G401 (cell line): ENCODE results near the gene MRPL39. TPM values are rescaled to one million over a fixed set of nuclear protein-coding genes. Genes with fewer than 3 reads are reported as not detected.
"Not testable (repeated sequence)": the region's sequence is repeated elsewhere in the genome, so short reads cannot be mapped to it uniquely, and the experiment has no call there.

Source experiments
- DNase-seq: peaks from one replicate; pipeline ENCODE4 v3.0.0-alpha.2; 2015; ENCODE audit warnings: low spot score
- in situ Hi-C: cut with HindIII; loops from 2 replicates; pipeline ENCODE4 v1.10.0; 2016; ENCODE audit warnings: low sequenced_read_pairs, mixed read lengths
- total RNA-seq: library from RNA; depleted of rRNA; stranded (reverse); fragments of >200 nt; shearing (Covaris generic); gene quantifications from 2 replicates; pipeline ENCODE4 v1.2.3, GENCODE V29; 2014; rRNA removed

Gene MRPL39
- 45.4 and 70.9 TPM in 2 replicates for total RNA-seq

GRCh38 chr21:25607151-25608043 is at the start of gene MRPL39:
Gene MRPL39 (minus strand): TSS chr21:25607481. CDS start chr21:25607475, 6 bp downstream.
- in situ Hi-C loops = no loop called here
- DNase-seq = peak; percentile 86

- in situ Hi-C loops = no loop called here
- DNase-seq = no peak
These were observed 49.1 kb upstream of the MRPL39 start for GRCh38 chr21:25656412-25656811.

GRCh38 chr21:25649146-25649545 is 41.9 kb upstream of the MRPL39 start:
- DNase-seq = no peak
- in situ Hi-C loops = no loop called here

GRCh38 chr21:25647647-25648046 is 40.4 kb upstream of the MRPL39 start:
- in situ Hi-C loops = no loop called here

GRCh38 chr21:25646474-25646873 is 39.2 kb upstream of the MRPL39 start:
- no peak for DNase-seq
- in situ Hi-C loops = no loop called here

More at GRCh38 chr21:25647647-25648046, 40.4 kb upstream of the MRPL39 start:
- no peak for DNase-seq

- in situ Hi-C loops = no loop called here
- no peak for DNase-seq
These were observed 36.2 kb upstream of the MRPL39 start for GRCh38 chr21:25643486-25643885.

- in situ Hi-C loops = no loop called here
- DNase-seq = no peak
These were observed 33.6 kb upstream of the MRPL39 start for GRCh38 chr21:25640943-25641292.

GRCh38 chr21:25640202-25640942 is 33.1 kb upstream of the MRPL39 start:
- in situ Hi-C loops = no loop called here
- peak; percentile 25 for DNase-seq

GRCh38 chr21:25639551-25640201 is 32.4 kb upstream of the MRPL39 start:
- no peak for DNase-seq
- in situ Hi-C loops = no loop called here

GRCh38 chr21:25638660-25639550 is 31.6 kb upstream of the MRPL39 start, which contains the start of gene JAM2:
Gene JAM2 (plus strand): TSS chr21:25639258. CDS start chr21:25639822, 564 bp downstream.
- peak; percentile 27 for DNase-seq
- in situ Hi-C loops = no loop called here

- no peak for DNase-seq
These were observed 30.8 kb upstream of the MRPL39 start for GRCh38 chr21:25637851-25638659.

GRCh38 chr21:25636727-25637126 is 29.4 kb upstream of the MRPL39 start:
- DNase-seq = no peak
- in situ Hi-C loops = no loop called here

More at GRCh38 chr21:25637851-25638659, 30.8 kb upstream of the MRPL39 start:
- in situ Hi-C loops = no loop called here

- in situ Hi-C loops = no loop called here
- no peak for DNase-seq
These were observed 28.0 kb upstream of the MRPL39 start for GRCh38 chr21:25635310-25635709.

- in situ Hi-C loops = no loop called here
- DNase-seq = no peak
These were observed 25.0 kb upstream of the MRPL39 start for GRCh38 chr21:25632296-25632695.

GRCh38 chr21:25626757-25627156 is 19.5 kb upstream of the MRPL39 start:
- no peak for DNase-seq
- in situ Hi-C loops = no loop called here

- DNase-seq, in situ Hi-C loops: not testable (repeated sequence)
These were observed 18.7 kb upstream of the MRPL39 start for GRCh38 chr21:25625776-25626555.

GRCh38 chr21:25625036-25625435 is 17.8 kb upstream of the MRPL39 start:
- DNase-seq = no peak
- in situ Hi-C loops = no loop called here
